ENCODE data around the gene RGS17. TPM values are rescaled to one million over a fixed set of nuclear protein-coding genes. Genes with fewer than 3 reads are reported as not detected.
A peak's percentile ranks its signal among the peaks of the same experiment; 100 is the strongest.

RGS17 gene
- total and polyA plus RNA-seq, 10 of the 15 experiments (the other 5 are each of a cell fraction or from before 2014, with no cell fraction given) = 0.06 to 0.29 (median 0.14) TPM; not detected in 4

DNA sequence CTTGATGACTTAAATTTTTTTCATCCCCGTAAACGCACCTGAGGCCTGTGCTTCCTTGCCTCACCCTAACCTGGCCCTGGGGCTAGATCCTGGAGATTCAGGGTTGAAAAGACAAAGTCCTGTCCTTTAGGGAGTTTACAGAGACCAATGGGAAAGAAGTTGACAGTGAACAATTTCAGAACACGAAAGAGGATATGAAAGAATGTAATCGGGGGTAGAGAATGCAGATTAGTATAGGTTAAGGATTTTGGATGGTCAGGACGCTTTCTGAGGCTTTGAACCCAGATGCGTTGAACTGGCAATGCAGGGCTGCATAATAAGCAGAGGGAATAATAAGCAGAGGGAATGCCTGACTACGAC is 146.6 kb downstream of the RGS17 start (continued):
- TF ChIP-seq LARP7 (IDR thresholded peaks at IDR 0.05) (no peak), MEF2A (IDR thresholded peaks at IDR 0.05; ENCODE audit: insufficient read depth, low read depth, low read length) (0 out of 2 replicates have a peak, but pooled peaks have one; percentile 5), ZZZ3 (IDR thresholded peaks at IDR 0.05; ENCODE audit: control insufficient read depth, insufficient read length, low read depth) (no peak), MEF2B (IDR thresholded peaks at IDR 0.05; ENCODE audit: partially characterized antibody, poor library complexity, severe bottlenecking) (no peak), MAX (IDR thresholded peaks at IDR 0.05; ENCODE audit: low read depth, low read length) (no peak), BCL11A (IDR thresholded peaks at IDR 0.05; ENCODE audit: low read depth, low read length) (peak; percentile 75; the same call in 1 of the 2 replicates), NFXL1 (IDR thresholded peaks at IDR 0.05; ENCODE audit: borderline replicate concordance) (no peak), PBX3 (IDR thresholded peaks at IDR 0.05; ENCODE audit: insufficient replicate concordance, low read depth, low read length) (no peak), SUZ12 (IDR thresholded peaks at IDR 0.05; ENCODE audit: unreplicated experiment) (no peak), NR2C2 (IDR thresholded peaks at IDR 0.05; ENCODE audit: borderline replicate concordance, control insufficient read depth, insufficient read length, low read depth) (no peak), RBBP5 (conservative IDR thresholded peaks at IDR 0.05) (no peak), POLR2AphosphoS2 (IDR thresholded peaks at IDR 0.05; ENCODE audit: low read depth, low read length) (no peak), ATF7 (IDR thresholded peaks at IDR 0.05; ENCODE audit: low read depth) (0 out of 2 replicates have a peak, but pooled peaks have one; percentile 27), IRF3 (IDR thresholded peaks at IDR 0.05) (no peak), BMI1 (IDR thresholded peaks at IDR 0.05; ENCODE audit: borderline replicate concordance) (peak; percentile 38; the same call in 1 of the 2 replicates), MTA3 (IDR thresholded peaks at IDR 0.05; ENCODE audit: borderline replicate concordance, low read length) (0 out of 2 replicates have a peak, but pooled peaks have one; percentile 30)
- TF ChIP-seq, protein P1, sequence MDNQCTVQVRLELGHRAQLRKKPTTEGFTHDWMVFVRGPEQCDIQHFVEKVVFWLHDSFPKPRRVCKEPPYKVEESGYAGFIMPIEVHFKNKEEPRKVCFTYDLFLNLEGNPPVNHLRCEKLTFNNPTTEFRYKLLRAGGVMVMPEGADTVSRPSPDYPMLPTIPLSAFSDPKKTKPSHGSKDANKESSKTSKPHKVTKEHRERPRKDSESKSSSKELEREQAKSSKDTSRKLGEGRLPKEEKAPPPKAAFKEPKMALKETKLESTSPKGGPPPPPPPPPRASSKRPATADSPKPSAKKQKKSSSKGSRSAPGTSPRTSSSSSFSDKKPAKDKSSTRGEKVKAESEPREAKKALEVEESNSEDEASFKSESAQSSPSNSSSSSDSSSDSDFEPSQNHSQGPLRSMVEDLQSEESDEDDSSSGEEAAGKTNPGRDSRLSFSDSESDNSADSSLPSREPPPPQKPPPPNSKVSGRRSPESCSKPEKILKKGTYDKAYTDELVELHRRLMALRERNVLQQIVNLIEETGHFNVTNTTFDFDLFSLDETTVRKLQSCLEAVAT (IDR thresholded peaks at IDR 0.05) = peak; percentile 35; the same call in 1 of the 2 replicates
- TF ChIP-seq, protein P2, sequence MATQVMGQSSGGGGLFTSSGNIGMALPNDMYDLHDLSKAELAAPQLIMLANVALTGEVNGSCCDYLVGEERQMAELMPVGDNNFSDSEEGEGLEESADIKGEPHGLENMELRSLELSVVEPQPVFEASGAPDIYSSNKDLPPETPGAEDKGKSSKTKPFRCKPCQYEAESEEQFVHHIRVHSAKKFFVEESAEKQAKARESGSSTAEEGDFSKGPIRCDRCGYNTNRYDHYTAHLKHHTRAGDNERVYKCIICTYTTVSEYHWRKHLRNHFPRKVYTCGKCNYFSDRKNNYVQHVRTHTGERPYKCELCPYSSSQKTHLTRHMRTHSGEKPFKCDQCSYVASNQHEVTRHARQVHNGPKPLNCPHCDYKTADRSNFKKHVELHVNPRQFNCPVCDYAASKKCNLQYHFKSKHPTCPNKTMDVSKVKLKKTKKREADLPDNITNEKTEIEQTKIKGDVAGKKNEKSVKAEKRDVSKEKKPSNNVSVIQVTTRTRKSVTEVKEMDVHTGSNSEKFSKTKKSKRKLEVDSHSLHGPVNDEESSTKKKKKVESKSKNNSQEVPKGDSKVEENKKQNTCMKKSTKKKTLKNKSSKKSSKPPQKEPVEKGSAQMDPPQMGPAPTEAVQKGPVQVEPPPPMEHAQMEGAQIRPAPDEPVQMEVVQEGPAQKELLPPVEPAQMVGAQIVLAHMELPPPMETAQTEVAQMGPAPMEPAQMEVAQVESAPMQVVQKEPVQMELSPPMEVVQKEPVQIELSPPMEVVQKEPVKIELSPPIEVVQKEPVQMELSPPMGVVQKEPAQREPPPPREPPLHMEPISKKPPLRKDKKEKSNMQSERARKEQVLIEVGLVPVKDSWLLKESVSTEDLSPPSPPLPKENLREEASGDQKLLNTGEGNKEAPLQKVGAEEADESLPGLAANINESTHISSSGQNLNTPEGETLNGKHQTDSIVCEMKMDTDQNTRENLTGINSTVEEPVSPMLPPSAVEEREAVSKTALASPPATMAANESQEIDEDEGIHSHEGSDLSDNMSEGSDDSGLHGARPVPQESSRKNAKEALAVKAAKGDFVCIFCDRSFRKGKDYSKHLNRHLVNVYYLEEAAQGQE (IDR thresholded peaks at IDR 0.05; ENCODE audit: low read depth, low read length) = no peak
- TF ChIP-seq, protein P3, sequence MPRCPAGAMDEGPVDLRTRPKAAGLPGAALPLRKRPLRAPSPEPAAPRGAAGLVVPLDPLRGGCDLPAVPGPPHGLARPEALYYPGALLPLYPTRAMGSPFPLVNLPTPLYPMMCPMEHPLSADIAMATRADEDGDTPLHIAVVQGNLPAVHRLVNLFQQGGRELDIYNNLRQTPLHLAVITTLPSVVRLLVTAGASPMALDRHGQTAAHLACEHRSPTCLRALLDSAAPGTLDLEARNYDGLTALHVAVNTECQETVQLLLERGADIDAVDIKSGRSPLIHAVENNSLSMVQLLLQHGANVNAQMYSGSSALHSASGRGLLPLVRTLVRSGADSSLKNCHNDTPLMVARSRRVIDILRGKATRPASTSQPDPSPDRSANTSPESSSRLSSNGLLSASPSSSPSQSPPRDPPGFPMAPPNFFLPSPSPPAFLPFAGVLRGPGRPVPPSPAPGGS (IDR thresholded peaks at IDR 0.05; ENCODE audit: borderline replicate concordance, insufficient read depth, low read depth, low read length, poor library complexity, severe bottlenecking) = peak; percentile 25
